Neural cell (in vitro differentiated cells): ENCODE results near the gene SLC29A2. TPM values are rescaled to one million over a fixed set of nuclear protein-coding genes. Genes with fewer than 3 reads are reported as not detected.

ENCODE experiments used
- H2AFZ ChIP-seq: fragments of 200-600, 300-800 bp; sonication (generic), shearing (Covaris generic); 2 replicates; pipeline ENCODE4 v1.6.0; 2014; ENCODE audit warnings: low read depth, mild to moderate bottlenecking, antibody characterized with exemption, low read length, moderate library complexity
- H3F3A ChIP-seq: fragments of 200-600 bp; shearing (Covaris generic); 2 replicates; pipeline ENCODE4 v1.6.1; 2016; ENCODE audit warnings: mild to moderate bottlenecking, moderate library complexity, mixed read lengths, antibody characterized with exemption, low read length; ENCODE audit not compliant: insufficient read depth, poor library complexity, severe bottlenecking
- H3K27ac ChIP-seq: fragments of 200-600, 300-800 bp; sonication (generic), shearing (Covaris generic); 2 replicates; pipeline ENCODE4 v1.5.1; 2014; ENCODE audit warnings: mild to moderate bottlenecking, low read length, moderate library complexity
- H3K27me3 ChIP-seq: fragments of 300-800, 200-600 bp; sonication (generic), shearing (Covaris generic); 2 replicates; pipeline ENCODE4 v1.6.0; 2014; ENCODE audit warnings: mild to moderate bottlenecking, low read depth, low read length, moderate library complexity; ENCODE audit not compliant: insufficient read depth
- H3K36me3 ChIP-seq: fragments of 300-800, 200-600 bp; sonication (generic), shearing (Covaris generic); 2 replicates; pipeline ENCODE4 v1.5.1; 2014; ENCODE audit warnings: mild to moderate bottlenecking, antibody characterized with exemption, low read length, moderate library complexity; ENCODE audit not compliant: insufficient read depth
- H3K4me2 ChIP-seq: fragments of 300-800, 200-600 bp; sonication (generic), shearing (Covaris generic); 2 replicates; pipeline ENCODE4 v1.6.0; 2014; ENCODE audit warnings: mild to moderate bottlenecking, low read length
- H3K4me3 ChIP-seq: fragments of 300-800, 200-600 bp; sonication (generic), shearing (Covaris generic); 2 replicates; pipeline ENCODE4 v1.5.1; 2014; ENCODE audit warnings: mild to moderate bottlenecking, low read length, moderate library complexity
- H3K79me2 ChIP-seq: fragments of 200-600 bp; shearing (Covaris generic); replicated peaks from 2 replicates; pipeline ENCODE4 v1.6.0; 2014; ENCODE audit warnings: mild to moderate bottlenecking, low read length, moderate library complexity; ENCODE audit not compliant: insufficient read depth
- H3K9ac ChIP-seq: fragments of 300-800, 200-600 bp; sonication (generic), shearing (Covaris generic); 2 replicates; pipeline ENCODE4 v1.6.1; 2016; ENCODE audit warnings: mild to moderate bottlenecking, low read length, mixed read lengths
- H3K9me2 ChIP-seq: fragments of 200-600 bp; shearing (Covaris generic); 2 replicates; pipeline ENCODE4 v1.6.1; 2016; ENCODE audit warnings: mild to moderate bottlenecking, low read length, mixed read lengths; ENCODE audit not compliant: insufficient read depth
- H3K9me3 ChIP-seq: fragments of 200-600, 300-800 bp; sonication (generic), shearing (Covaris generic); 2 replicates; pipeline ENCODE4 v1.6.1; 2016; ENCODE audit warnings: mild to moderate bottlenecking, mixed run types, low read length, moderate library complexity, mixed read lengths
- H4K20me1 ChIP-seq: fragments of 200-600 bp; shearing (Covaris generic); 2 replicates; pipeline ENCODE4 v1.6.1; 2016; ENCODE audit warnings: mild to moderate bottlenecking, mixed run types; ENCODE audit not compliant: insufficient read depth
- CTCF ChIP-seq: fragments of 450-650 bp; IDR thresholded peaks from 2 replicates; pipeline ENCODE4 v1.5.1; 2014; ENCODE audit warnings: antibody characterized with exemption, mild to moderate bottlenecking, moderate library complexity; ENCODE audit not compliant: poor library complexity, severe bottlenecking
- EP300 ChIP-seq: fragments of 450-650 bp; conservative IDR thresholded peaks from 2 replicates; pipeline ENCODE4 v1.6.1; 2014; ENCODE audit warnings: antibody characterized with exemption, mild to moderate bottlenecking, moderate library complexity; ENCODE audit not compliant: poor library complexity, severe bottlenecking
- EZH2 ChIP-seq: fragments of 200-600, 300-800 bp; shearing (Covaris generic), sonication (generic); IDR thresholded peaks from 2 replicates; pipeline ENCODE4 v1.6.1; 2014; ENCODE audit warnings: antibody characterized with exemption, low read length, borderline replicate concordance, mild to moderate bottlenecking; ENCODE audit not compliant: insufficient read depth, poor library complexity, severe bottlenecking
- MXI1 ChIP-seq: fragments of 450-650 bp; conservative IDR thresholded peaks from 2 replicates; pipeline ENCODE4 v1.6.1; 2014; ENCODE audit warnings: antibody characterized with exemption, mild to moderate bottlenecking; ENCODE audit not compliant: poor library complexity, severe bottlenecking
- POLR2AphosphoS5 ChIP-seq: IDR thresholded peaks from 2 replicates; pipeline ENCODE4 v1.6.1; 2012
- RAD21 ChIP-seq: fragments of 450-650 bp; conservative IDR thresholded peaks from 2 replicates; pipeline ENCODE4 v1.6.1; 2014; ENCODE audit warnings: antibody characterized with exemption, mild to moderate bottlenecking, moderate library complexity
- REST ChIP-seq: IDR thresholded peaks from 2 replicates; pipeline ENCODE4 v1.6.1; 2012; ENCODE audit warnings: borderline replicate concordance
- SMC3 ChIP-seq: fragments of 450-650 bp; conservative IDR thresholded peaks from 2 replicates; pipeline ENCODE4 v1.6.1; 2014; ENCODE audit warnings: antibody characterized with exemption, mild to moderate bottlenecking, moderate library complexity; ENCODE audit not compliant: poor library complexity
- TAF1 ChIP-seq: IDR thresholded peaks from 2 replicates; pipeline ENCODE4 v1.6.1; 2012; ENCODE audit warnings: low read depth
- polyA plus RNA-seq: library from polyadenylated mRNA; depleted of rRNA; stranded (reverse); fragments of >200 nt; gene quantifications from 2 replicates; pipeline ENCODE4 v1.2.3, GENCODE V29; 2014

Gene SLC29A2
- polyA plus RNA-seq, 1 donor from 2014 or later, result 1.7 TPM

- no peaks in the 10 kb centered on the region for H3K9me2 ChIP-seq
- no peaks in the 10 kb centered on the region for H3K79me2 ChIP-seq
- H2AFZ ChIP-seq, result no peak overlapping the region
- no peak for TF ChIP-seq EP300
- no peak for TF ChIP-seq TAF1
- TF ChIP-seq MXI1, result no peak
- TF ChIP-seq REST, result no peak
- TF ChIP-seq POLR2AphosphoS5, result no peak
- no peak for TF ChIP-seq CTCF
- no peak for TF ChIP-seq EZH2
- TF ChIP-seq RAD21, result no peak
- TF ChIP-seq SMC3, result no peak
- H3K9ac ChIP-seq, result no peak overlapping the region
- H3F3A ChIP-seq, result no peaks in the 10 kb centered on the region
- no peak overlapping the region for H3K4me3 ChIP-seq
- no peak overlapping the region for H3K4me2 ChIP-seq
- H3K36me3 ChIP-seq, result no peaks in the 10 kb centered on the region
- H3K27ac ChIP-seq, result no peak overlapping the region
- no peaks in the 10 kb centered on the region for H3K9me3 ChIP-seq
- no peaks in the 10 kb centered on the region for H3K27me3 ChIP-seq
- no peaks in the 10 kb centered on the region for H4K20me1 ChIP-seq
These were observed 4.6 kb downstream of the SLC29A2 start for GRCh38 chr11:66366844-66367477.

- H2AFZ ChIP-seq, result no peak overlapping the region
- H3K27ac ChIP-seq, result no peak overlapping the region
- no peak overlapping the region for H3K9ac ChIP-seq
- H3K36me3 ChIP-seq, result no peaks in the 10 kb centered on the region
- TF ChIP-seq EP300 (no peak), REST (no peak), MXI1 (no peak), CTCF (no peak), RAD21 (no peak), POLR2AphosphoS5 (no peak), SMC3 (no peak), EZH2 (no peak), TAF1 (no peak)
- no peaks in the 10 kb centered on the region for H3K9me3 ChIP-seq
- H3K4me3 ChIP-seq, result no peak overlapping the region
- no peaks in the 10 kb centered on the region for H3K79me2 ChIP-seq
- H3K4me2 ChIP-seq, result no peak overlapping the region
- no peaks in the 10 kb centered on the region for H3K9me2 ChIP-seq
- H3K27me3 ChIP-seq, result no peaks in the 10 kb centered on the region
- H4K20me1 ChIP-seq, result no peaks in the 10 kb centered on the region
- H3F3A ChIP-seq, result no peaks in the 10 kb centered on the region
These were observed 5.6 kb downstream of the SLC29A2 start for GRCh38 chr11:66365711-66366619.
